ENCODE measurements around the gene BCL11A. TPM values are rescaled to one million over a fixed set of nuclear protein-coding genes. Genes with fewer than 3 reads are reported as not detected.

Gene BCL11A
- total RNA-seq, 1 donor from 2014 or later: 142 TPM

- peak; percentile 65 to 91 for DNase-seq (ENCODE audit: low spot score in 2 of 2, unreplicated experiment in 2 of 2)
- peak overlapping the region; percentile 71 for H3K4me3 Mint-ChIP-seq
- peak; percentile 93 for TF ChIP-seq CTCF (IDR thresholded peaks at IDR 0.05; ENCODE audit: unreplicated experiment)
- no peaks in the 10 kb centered on the region for H3K36me3 Mint-ChIP-seq
- H3K27ac Mint-ChIP-seq: no peak overlapping the region
- H3K4me1 Mint-ChIP-seq: peaks cover 18% of the 10 kb centered on the region
- no peaks in the 10 kb centered on the region for H3K9me3 Mint-ChIP-seq
- peaks cover 15% of the 10 kb centered on the region for H3K27me3 Mint-ChIP-seq (ENCODE audit: low read depth)
Measured at GRCh38 chr2:60581433-60582282, 28.2 kb upstream of the BCL11A start.

GRCh38 chr2:60577682-60578283 lies 24.3 kb upstream of the BCL11A start:
- Mint-ChIP-seq H3K4me1 (peaks cover 18% of the 10 kb centered on the region), H3K36me3 (no peaks in the 10 kb centered on the region), H3K27me3 (ENCODE audit: low read depth) (peaks cover 5% of the 10 kb centered on the region), H3K27ac (no peak overlapping the region), H3K4me3 (no peak overlapping the region), H3K9me3 (no peaks in the 10 kb centered on the region)
- no peak for DNase-seq (ENCODE audit: low spot score in 2 of 2, unreplicated experiment in 2 of 2)
- TF ChIP-seq CTCF (IDR thresholded peaks at IDR 0.05; ENCODE audit: unreplicated experiment): no peak

DNA sequence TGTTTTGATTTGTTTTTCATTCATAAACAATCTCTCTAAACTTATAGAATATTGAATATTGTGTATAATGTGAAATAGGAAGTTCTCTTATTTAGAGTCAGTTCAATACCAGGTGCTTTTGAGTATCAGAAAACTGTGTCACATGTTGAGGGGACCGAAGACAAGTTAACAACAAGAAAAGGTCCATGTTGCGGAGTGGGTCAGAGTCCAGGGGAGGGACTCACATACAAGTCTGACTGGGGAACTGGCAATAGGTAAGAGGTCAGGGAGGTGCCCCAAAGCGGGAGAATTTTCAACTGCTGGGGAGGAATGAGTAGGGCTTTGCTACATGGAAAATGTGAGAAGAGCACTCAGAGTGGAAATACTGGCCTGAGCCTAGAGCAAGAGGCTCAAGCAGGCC lies 19.8 kb upstream of the BCL11A start:
- Mint-ChIP-seq H3K27me3 (ENCODE audit: low read depth) (no peaks in the 10 kb centered on the region), H3K4me3 (no peak overlapping the region), H3K4me1 (peaks cover 17% of the 10 kb centered on the region), H3K27ac (no peak overlapping the region), H3K9me3 (no peaks in the 10 kb centered on the region), H3K36me3 (no peaks in the 10 kb centered on the region)
- no peak for DNase-seq (ENCODE audit: low spot score in 2 of 2, unreplicated experiment in 2 of 2)
- no peak for TF ChIP-seq CTCF (IDR thresholded peaks at IDR 0.05; ENCODE audit: unreplicated experiment)

- DNase-seq (ENCODE audit: low spot score in 2 of 2, unreplicated experiment in 2 of 2): no peak
- H3K4me3 Mint-ChIP-seq: no peak overlapping the region
- no peaks in the 10 kb centered on the region for H3K36me3 Mint-ChIP-seq
- H3K27ac Mint-ChIP-seq: no peak overlapping the region
- TF ChIP-seq CTCF (IDR thresholded peaks at IDR 0.05; ENCODE audit: unreplicated experiment): no peak
- peaks cover 21% of the 10 kb centered on the region for H3K4me1 Mint-ChIP-seq
- H3K27me3 Mint-ChIP-seq (ENCODE audit: low read depth): no peaks in the 10 kb centered on the region
- no peaks in the 10 kb centered on the region for H3K9me3 Mint-ChIP-seq
Measured at GRCh38 chr2:60570251-60570650, 16.8 kb upstream of the BCL11A start.

- DNase-seq (ENCODE audit: low spot score in 2 of 2, unreplicated experiment in 2 of 2): no peak
- no peak overlapping the region for H3K4me3 Mint-ChIP-seq
- no peaks in the 10 kb centered on the region for H3K27me3 Mint-ChIP-seq (ENCODE audit: low read depth)
- H3K27ac Mint-ChIP-seq: no peak overlapping the region
- TF ChIP-seq CTCF (IDR thresholded peaks at IDR 0.05; ENCODE audit: unreplicated experiment): no peak
- peaks cover 21% of the 10 kb centered on the region for H3K4me1 Mint-ChIP-seq
- no peaks in the 10 kb centered on the region for H3K9me3 Mint-ChIP-seq
- H3K36me3 Mint-ChIP-seq: no peaks in the 10 kb centered on the region
Measured at GRCh38 chr2:60569680-60570111, 16.2 kb upstream of the BCL11A start.
